NCI-H1930 (cell line): ENCODE results near the gene SDC3.
"Not testable (repeated sequence)": the region's sequence is repeated elsewhere in the genome, so short reads cannot be mapped to it uniquely, and the experiment has no call there.

Source experiments
- DNase-seq, 2 experiments: peaks; one replicate each; lab custom pipeline; 2025; lab: John Stamatoyannopoulos, UW

SDC3 gene

DNA sequence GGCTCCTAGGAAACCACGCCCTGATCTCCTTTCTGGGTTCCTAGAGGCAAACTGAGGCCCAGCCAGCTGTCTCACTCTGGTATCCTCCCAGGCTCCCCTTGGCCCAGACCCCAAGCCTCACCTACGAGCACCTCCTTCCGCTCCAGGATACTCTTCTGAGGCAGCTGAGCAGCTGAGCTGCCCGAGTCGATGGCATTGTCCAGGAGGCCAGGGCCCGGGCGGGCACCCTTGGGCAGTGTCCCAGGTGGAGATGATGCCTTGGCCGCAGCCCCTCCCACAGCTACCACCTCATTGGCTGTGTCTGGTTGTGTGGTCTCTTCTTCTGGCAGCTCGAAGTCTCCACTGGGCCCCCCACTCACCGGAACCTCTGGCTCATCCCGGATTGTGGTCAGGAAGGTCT lies 34.4 kb downstream of the SDC3 start:
- no peak for DNase-seq

DNA sequence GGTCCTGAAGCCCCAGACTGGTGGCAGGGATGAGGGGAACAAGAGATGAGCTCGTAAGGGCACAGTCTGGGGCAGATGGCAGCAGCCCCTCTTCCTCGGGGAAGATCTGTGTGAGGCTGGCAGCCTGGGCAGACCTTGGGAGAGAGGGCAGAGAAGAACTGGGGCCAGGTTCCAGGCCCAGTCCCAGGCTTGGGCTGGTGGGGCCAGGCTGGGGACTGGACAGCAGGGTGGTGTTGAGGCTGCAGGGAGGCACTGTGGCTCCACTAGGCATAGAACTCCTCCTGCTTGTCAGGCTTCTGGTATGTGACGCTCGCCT lies 35.7 kb downstream of the SDC3 start:
- no peak for DNase-seq

- DNase-seq = no peak
Measured at GRCh38 chr1:30872033-30872947, 36.3 kb downstream of the SDC3 start.

GRCh38 chr1:30871276-30871871 lies 37.2 kb downstream of the SDC3 start:
- no peak for DNase-seq

- no peak for DNase-seq
Measured at GRCh38 chr1:30870656-30871055, 37.9 kb downstream of the SDC3 start.

DNA sequence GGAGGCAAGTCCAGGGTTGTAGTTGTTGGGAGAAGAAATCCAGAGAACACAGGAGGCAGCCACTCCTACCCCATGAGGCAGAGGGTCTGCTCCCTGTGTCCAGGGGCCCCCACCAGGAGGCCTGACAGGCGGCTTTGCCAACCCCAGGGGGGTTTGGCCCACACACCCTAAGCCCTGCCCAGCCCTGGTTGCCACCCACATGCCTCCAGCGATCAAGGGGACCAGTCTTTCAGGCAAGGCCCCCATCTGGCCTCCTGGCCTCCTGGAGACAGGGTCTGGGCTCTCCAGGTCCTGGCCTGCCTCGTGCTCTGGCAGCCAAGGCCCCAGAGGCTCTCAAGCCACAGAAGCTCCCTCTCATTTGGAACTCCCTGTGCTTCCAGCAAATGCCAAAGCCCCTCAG lies 38.5 kb downstream of the SDC3 start:
- DNase-seq = no peak

GRCh38 chr1:30868833-30869435 lies 39.6 kb downstream of the SDC3 start:
- no peak for DNase-seq

DNA sequence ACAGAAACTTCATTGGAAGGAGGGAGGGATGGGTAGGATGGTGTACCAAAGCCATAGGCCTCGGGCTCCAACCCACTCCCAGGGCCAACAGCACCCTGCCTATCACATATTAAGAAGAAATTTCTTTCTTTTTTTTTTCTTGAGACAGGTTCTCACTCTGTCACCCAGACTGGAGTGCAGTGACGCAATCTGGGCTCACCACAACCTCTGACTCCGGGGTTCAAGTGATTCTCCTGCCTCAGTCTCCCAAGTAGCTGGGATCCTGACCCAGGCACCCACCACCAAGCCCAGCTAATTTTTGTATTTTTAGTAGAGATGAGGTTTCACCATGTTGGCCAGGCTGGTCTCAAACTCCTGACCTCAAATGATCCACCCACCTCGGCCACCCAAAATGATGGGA lies 40.5 kb downstream of the SDC3 start:
- DNase-seq = not testable (repeated sequence)

- DNase-seq = no peak
Measured at GRCh38 chr1:30867537-30867936, 41.0 kb downstream of the SDC3 start.

- no peak for DNase-seq
Measured at GRCh38 chr1:30866594-30866993, 42.0 kb downstream of the SDC3 start.

- DNase-seq = no peak
Measured at GRCh38 chr1:30864681-30865080, 43.9 kb downstream of the SDC3 start.

DNA sequence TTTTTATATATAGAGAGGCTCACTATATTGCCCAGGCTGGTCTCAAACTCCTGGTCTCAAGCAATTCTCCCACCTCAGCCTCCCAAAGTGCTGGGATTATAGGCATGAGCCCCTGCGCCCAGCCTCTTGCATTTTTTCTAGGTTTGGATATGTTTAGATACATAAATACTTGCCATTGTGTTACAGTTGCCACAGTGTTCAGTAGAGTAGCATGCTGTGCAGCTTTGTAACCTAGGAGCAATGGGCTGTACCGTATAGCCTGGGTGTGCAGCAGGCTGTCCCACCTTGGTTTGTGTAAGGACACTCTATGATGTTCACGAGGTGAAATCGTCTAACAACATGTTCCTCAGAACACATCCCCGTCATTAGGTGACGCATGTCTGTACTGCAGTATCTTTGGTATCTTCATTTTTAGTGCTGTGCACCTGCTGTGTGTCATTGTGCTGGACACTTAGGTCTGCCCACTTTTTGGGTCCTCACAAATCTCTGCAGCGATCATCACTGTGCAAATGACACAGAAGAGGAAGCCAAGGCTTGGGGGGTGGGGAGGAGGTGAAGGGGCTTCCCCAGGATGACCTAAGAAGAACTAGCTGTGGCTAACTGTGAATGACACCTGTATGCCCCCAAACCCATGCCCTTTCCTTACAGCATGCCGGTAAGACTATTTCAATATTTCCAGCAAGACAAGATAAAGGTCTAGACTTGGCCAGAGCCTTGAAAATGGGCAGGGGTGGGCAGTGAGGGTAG lies 44.5 kb downstream of the SDC3 start:
- no peak for DNase-seq

DNA sequence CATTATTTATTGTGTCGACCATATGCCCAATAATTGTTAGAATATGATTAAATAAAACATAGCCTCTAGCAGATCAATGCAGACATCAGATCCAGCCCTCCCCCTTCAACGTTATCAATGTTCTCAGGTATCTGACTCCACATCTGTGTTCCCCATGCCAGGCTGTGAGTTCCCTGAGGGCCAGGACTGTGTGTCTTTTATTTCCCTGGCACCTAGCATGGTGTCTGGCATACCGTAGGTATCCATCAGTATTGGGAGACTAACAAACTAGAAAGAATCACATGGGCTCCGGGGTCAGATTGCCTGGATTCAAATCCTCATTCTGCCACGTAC lies 48.3 kb downstream of the SDC3 start:
- no peak for DNase-seq

DNA sequence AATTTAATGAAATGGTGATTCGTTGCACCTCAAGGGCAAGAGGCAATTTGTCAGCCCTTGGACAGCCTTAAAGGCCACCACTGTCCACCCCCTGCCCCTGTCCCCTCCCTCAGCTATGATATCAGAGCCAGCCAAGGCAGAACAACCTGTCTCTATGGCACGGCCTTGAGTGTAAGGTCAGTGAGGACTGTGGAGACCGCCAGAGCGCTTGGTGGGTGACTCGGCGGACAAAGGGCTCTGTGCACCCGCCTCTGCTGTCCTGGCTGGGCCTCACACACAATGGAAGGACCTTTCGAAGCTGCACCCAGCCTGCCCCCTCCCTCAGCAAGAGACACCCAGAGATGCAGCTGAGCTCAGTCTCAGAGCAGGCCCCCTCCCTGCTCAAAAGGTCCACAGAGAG lies 50.6 kb downstream of the SDC3 start:
- no peak for DNase-seq

DNA sequence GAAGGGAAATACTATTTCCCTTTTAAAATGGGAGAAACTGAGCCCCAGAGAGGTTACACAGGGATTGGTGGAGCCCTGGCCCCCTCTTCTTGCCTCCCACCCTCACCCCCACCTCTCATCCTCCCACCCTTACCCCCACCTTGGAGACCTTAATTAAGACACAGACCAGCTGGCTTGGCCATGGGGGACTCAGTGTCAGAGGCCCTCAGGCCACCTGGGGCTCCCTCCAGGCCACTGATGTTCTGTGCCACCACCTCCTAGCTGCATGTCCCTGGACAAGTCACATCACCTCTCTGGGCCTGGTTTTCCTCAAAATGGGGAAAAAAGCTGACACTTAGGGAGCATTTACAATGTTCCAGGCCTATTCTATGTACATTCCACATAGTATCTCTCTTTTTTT lies 51.5 kb downstream of the SDC3 start:
- no peak for DNase-seq

DNA sequence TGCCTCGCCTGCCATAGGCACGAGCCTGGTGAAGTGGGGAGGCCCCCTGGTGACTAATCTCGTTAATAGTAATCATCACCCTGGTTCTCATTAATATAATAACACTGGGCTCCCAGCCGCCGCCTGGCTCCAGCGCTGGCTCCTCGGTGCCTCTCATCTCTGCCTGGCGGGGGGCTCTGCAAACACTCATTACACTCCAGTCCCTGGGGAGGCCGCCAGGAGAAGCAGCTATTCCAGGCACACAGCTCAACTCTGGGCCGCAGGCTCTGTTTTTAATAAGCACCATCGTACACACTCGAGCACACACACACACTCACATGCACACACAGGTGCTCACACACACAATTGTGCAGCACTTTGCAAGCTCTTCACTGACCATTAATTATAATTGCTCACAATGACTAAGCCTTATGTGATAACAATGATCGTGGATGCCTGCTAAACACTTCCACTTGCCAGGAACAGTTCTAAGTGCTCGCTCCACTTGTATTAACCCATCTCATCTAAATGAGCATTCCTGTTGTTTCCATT lies 52.2 kb downstream of the SDC3 start:
- peak in 1 of 2 experiments; percentile 49 for DNase-seq

- DNase-seq = no peak
Measured at GRCh38 chr1:30855686-30856259, 52.8 kb downstream of the SDC3 start.

DNA sequence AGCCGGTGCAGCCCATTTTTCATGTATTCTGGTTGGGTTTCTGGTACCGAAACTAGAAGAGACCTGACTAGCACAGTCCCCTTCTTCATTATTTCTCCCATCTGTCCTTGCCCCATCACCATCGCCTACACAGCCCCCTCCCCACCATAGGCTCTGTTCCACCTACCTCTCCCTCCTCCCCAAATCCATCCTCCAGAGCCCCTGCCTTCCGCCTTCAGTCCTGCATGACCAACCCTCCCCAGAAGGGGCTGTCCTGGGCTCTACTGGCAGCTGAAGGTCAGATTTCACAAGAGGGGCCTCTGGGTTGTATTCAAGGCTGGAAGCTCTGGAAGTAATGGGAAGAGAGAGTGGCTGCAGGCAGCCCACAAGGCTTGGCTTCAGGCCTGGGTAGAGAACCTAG lies 55.2 kb downstream of the SDC3 start:
- no peak for DNase-seq

DNA sequence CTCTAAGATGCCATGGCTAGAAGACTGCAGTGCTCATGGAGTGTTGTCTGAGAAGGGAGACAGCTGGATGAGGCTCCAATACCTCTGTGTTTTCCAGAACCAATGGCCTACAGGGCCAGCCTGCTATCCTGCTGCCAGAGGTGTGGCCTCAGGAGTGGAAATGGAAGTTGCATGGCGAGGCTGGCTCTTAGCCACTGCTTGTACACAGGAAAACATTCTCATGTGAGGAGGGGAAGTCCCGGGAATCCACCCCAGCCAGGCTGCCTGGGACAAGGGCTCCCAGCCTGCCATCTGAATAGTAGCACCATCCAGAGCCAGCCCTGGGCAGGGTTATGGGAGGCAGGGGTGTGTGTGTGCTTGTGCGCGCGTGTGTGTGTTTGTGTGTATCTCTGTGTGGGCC lies 56.5 kb downstream of the SDC3 start:
- no peak for DNase-seq

DNA sequence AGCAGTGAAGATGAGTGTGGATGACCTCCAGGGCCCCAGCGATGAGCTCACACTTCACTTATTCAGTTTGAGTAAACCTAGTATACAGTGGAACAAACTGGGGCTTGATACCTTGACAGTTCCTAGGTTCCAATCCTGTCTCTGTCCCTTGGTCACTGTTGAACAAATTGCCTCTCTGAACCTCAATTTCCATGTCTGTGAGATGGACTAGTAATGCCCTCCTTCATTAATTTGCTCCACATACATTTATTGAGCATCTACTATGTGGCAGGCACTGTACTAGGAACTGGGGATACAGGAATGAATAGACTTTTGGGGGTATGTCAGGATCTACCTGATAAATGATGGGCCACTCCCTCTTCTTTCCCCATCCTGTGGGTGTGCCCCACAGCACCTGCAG lies 57.3 kb downstream of the SDC3 start:
- DNase-seq = no peak

DNA sequence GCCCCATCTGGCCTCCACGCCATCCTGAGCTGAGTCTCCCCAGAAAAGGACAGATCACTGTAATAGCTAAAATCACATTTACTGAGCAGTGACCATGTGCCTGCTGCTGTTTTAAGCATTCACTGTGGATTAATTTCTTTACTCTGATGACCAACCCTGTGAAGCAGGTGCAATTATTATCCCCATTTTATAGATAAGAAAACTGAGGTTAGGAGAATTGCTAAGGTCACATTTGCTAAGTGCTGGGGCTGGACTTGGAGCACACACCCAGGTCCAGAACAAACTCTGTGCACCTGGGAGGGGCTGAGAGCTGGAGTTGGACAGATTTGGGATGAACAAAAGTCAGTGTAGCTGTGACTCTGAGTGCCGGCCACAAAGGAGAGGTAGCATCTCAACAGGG lies 58.0 kb downstream of the SDC3 start:
- no peak for DNase-seq

GRCh38 chr1:30848130-30848529 lies 60.4 kb downstream of the SDC3 start:
- no peak for DNase-seq
